ENCODE measurements around the gene C2CD4D.
"Not testable (repeated sequence)": the region's sequence is repeated elsewhere in the genome, so short reads cannot be mapped to it uniquely, and the experiment has no call there.

C2CD4D gene

GRCh38 chr1:151858886-151859665 is 19.5 kb upstream of the C2CD4D start:
- no peak for DNase-seq

- no peak for DNase-seq
These were observed 18.6 kb upstream of the C2CD4D start for GRCh38 chr1:151858030-151858746.

GRCh38 chr1:151855933-151856332 is 16.3 kb upstream of the C2CD4D start:
- no peak for DNase-seq

GRCh38 chr1:151855516-151855915 is 15.9 kb upstream of the C2CD4D start:
- not testable (repeated sequence) for DNase-seq

GRCh38 chr1:151854658-151855057 is 15.0 kb upstream of the C2CD4D start:
- DNase-seq = no peak

- DNase-seq = no peak
These were observed 13.9 kb upstream of the C2CD4D start, which contains the start of gene THEM5 for GRCh38 chr1:151853411-151853943. Gene THEM5, minus strand, starts transcription at chr1:151853712. Its CDS starts 147 bp downstream, at chr1:151853565.

- no peak for DNase-seq
These were observed 13.1 kb upstream of the C2CD4D start for GRCh38 chr1:151852733-151853132.

DNA sequence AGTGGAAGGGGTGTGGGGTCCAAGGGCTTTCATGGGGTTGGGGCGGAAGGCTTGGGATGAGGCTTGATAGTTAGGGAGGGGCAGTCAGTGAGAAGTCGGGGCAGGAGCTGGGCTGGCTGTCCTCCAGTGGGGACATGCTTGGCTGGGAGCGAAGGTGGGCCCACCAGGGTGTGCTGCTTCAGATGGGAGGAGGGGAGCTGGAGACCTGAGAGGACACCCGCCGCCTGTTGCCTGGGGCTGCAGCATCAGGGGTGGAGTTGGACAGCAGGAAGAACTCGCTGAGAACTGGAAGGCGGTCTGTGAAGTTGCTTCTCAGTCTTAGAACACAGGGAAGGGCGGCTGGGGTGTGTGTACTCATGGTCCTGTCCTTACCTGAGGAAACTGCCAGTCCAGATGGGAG is 12.3 kb upstream of the C2CD4D start:
- no peak for DNase-seq

GRCh38 chr1:151849871-151850270 is 10.3 kb upstream of the C2CD4D start:
- no peak for DNase-seq

DNA sequence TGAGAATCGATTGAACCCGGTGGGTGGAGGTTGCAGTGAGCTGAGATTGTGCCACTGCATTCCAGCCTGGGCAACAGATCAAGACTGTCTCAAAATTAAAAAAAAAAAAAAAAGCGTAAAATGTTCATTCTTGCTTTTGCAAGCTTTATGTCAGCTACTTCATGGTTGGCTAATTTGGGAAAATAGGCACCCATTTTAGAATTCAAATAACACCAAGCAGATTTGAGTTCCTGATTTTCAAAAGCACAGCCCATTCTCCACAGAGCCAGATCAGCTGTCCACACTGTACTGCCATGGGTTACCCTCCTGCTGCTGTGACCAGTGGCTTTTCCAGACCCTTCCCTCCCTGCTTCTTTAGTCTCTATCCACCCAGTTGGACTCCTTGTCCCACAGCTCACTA is 9.5 kb upstream of the C2CD4D start:
- DNase-seq = no peak

- no peak for DNase-seq
These were observed 8.4 kb upstream of the C2CD4D start for GRCh38 chr1:151847867-151848596.

- no peak for DNase-seq
These were observed 7.1 kb upstream of the C2CD4D start for GRCh38 chr1:151846686-151847237.

- DNase-seq = no peak
These were observed 6.5 kb upstream of the C2CD4D start for GRCh38 chr1:151846062-151846568.

DNA sequence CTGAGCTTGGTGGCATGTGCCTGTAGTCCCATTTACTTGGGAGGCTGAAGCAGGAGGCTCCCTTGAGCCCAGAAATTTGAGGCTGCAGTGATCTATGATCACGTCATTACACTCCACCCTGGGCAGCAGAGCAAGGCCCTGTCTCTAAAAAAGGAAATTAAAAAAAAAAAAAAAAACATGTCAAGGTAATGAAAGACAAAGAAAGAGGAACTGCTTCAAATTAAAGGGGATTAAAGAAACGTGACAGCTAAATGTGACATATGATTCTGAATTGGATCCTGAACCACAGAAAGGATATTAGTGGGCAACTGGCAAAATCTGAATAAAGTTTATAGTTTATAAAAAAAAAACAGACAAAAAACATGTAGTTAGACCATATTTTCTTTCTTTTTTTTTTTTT is 3.8 kb upstream of the C2CD4D start:
- DNase-seq = no peak

DNA sequence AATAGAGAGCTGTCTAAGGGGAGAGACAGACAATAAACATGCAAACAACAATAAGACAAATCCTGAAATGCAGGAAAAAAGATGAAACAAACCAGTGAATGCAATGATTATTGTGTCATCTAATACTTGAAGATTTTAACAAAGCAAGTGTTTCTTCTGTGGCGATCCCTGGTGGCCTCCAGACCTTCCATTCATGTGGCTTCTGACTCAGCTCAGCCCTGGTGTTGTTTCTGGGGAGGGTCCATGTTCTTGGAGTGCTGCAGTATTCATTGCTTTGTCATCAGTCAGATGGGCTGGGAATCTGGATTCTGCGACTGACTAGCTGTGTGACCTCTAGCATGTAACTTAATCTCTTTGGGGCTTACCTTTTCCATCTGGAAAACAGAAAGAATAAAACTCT is 1.5 kb upstream of the C2CD4D start:
- no peak for DNase-seq

- DNase-seq = no peak
These were observed 801 bp upstream of the C2CD4D start for GRCh38 chr1:151840421-151840820.

DNA sequence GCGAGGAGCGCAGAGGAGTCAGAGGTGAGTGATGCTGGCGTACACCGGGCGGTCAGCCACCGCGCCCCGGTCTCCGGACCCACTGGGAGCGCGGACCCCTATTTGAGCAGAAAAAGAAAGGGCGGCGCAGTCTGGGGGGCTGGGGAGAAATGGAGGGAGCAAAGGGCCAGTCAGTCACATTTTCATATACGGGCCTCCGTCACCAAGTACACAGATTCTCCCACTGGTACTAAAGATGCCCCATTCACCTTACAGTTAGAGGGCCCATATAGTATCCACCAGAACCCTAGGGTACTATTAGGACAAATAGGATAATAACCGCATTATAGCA is 573 bp downstream of the C2CD4D start:
- no peak for DNase-seq

DNA sequence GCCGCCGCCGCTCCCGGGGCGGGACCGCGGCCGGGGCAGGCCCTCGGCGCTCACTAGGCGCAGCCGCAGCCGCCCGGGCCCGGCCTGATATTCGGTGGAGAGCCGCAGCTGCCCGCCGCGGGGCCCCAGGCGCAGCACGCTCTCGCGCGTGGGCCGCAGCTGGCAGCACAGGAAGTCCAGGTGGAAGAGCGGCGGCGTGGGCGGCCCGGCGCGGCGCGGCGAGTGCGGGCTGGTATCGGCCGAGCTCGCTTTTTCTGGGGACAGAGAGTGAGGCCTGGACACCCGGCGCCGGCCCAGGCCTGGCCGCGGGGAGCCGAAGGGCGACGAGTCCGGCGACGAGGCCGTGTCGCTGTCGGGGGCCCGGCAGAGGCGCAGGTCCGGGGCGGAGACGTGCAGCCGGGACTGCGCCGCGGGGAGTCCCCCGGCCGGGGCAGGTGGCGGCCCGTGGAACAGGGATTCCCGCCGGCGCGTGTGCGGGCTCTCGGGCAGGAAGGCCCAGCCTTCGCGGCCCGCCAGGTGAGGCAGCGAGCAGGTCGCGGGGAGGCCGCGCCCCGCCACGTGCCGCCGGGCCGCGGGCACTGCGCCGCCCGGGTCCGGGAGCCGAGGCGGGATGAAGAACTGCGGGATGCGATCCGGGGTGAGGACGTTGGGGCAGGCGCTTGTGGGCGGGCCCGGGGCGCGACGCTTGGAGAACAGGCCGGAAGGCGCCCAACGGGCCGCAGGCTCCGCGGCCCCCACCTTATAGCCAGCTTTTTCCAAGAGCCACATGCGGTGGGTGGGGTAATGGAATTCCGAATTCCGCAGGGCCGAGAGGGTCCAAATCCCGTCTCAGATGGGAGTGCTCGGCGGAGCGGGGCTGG is 1.2 kb downstream of the C2CD4D start:
- peak; percentile 41 for DNase-seq

DNA sequence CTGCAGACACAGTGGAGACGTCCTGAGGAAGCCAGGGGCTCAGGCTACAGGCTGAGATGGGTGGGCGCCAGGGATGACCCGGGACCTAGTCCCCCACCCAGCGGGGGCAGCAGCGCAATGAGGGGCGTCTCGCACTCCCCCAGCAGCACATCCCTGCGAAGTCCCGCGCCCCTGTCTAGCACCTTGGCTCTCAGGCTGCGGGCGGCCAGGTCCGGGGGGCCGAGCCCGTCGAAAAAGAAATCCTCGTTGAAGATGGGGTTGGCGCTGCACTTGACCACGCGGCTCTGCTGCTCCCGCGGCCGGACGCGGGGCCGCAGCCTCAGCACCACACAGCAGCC is 1.8 kb downstream of the C2CD4D start:
- no peak for DNase-seq

DNA sequence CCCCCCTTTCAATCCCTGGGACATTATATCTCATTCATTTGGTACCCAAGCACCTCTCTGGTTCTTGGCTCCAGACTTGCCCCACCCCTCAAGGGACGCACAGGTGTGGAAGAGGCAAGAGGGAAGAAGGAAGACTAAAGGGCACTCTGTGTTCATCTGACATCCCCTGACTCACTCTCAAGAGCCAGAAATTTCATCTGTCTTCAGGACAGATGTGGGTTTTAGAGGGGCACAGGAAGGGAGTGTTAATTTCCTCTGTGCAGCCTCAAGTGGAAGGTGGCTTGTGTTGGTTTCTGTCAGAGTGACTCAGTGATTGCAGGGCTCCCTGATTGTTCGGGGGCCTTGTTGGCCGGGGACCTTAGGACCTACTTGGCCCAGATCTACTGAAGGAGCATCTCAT is 2.4 kb downstream of the C2CD4D start:
- peak; percentile 42 for DNase-seq

DNA sequence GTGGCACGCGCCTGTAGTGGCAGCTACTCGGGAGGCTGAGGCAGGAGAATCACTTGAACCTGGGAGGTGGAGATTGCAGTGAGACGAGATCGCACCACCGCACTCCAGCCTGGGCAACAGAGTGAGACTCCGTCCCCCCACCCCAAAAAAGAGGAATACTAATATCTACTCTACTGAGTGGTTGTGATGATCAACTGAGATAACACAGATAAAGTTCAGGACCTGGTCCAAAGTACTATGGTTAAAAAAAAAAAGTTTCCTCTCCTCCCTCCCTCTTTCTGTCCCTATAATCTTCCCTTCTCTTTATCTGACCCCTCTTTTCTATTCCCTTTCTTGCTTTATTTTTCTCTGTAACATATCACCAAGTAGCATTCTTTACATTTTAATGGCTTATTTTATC is 4.0 kb downstream of the C2CD4D start:
- DNase-seq = no peak

DNA sequence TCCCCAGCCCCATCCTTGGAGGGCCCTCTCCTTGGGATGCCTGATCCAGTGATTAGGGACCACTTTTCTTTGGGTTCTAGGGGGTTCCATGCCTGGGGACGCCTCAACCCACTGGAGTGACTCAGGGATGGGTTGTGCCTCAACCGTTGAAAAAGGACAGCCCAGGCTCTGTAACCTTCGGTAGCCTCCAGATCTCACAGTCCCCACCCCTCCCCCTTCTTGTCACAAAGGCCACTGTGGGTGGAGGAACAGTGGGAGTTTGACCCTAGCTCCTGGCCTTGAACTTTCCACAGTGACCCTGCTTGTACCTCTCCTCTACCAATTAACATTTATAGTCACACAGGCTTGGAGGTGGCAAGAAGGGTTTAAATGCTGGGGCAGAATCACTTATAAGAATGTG is 5.4 kb downstream of the C2CD4D start:
- no peak for DNase-seq
